Activated CD4-positive, alpha-beta T cell treated with anti-CD3 and anti-CD28 coated beads, Interleukin-2, amount 50 U/mL, for 16 hours (primary cell): ENCODE data around the gene RPS21.

Experiments
- DNase-seq: peaks from one replicate; pipeline ENCODE4 v3.0.0-alpha.2; 2020

The RPS21 gene

GRCh38 chr20:62400021-62400420 lies 13.1 kb downstream of the RPS21 start:
- no peak for DNase-seq

- no peak for DNase-seq
These were observed 13.6 kb downstream of the RPS21 start for GRCh38 chr20:62400541-62400940.

- DNase-seq: no peak
These were observed 14.5 kb downstream of the RPS21 start for GRCh38 chr20:62401331-62401779.

DNA sequence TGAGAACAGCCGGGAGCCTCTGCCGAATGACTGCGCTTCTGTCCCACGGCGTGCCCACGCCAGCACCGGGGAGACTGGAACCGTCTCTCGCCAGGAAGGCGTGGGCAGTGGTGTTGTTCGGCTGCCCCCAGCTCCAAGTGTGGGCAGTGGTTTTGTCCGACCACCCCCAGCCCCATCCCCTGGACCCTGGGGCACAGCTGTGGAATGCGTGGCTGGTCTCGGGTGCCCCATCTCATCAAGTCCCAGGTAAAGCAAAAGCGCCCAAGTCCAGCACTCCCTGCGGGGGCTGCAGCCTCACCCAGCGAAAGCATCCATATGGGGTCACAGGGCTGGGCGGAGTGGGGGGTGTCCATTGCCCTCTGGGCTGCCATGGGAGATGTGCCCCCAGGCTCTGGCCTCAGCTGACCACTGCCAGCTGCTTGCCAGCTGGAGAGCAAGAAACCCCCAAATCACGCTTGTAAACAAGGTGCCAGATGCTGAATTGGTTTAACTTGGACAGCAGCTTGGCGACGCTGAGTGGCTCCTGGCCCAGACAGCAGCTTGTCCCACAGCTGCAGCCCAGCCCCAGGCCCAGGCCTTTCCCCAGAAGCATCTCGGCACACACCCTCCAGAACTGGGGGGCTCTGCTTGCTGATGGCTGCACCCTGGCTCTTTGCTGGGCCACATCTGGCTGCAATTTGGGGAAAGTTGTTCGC lies 15.7 kb downstream of the RPS21 start:
- DNase-seq: no peak

DNA sequence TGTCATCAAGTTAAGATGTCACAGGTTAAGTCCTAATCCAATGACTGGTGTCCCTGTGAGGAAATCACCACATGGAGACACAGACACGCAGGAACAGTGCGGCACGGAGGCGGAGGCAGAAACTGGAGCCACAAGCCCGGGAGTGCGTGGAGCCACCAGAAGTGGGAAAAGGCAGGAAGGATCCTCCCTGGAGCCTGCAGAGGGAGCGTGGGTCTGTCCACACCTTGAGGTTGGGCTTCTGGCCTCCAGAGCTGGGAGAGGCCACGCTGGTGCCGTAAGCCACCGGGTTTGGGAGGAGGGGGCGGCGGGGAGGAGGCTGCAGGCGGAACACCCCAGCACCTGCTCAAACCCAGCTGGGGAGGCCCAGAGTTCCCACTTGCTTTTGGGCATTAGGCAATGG lies 16.4 kb downstream of the RPS21 start:
- no peak for DNase-seq

DNA sequence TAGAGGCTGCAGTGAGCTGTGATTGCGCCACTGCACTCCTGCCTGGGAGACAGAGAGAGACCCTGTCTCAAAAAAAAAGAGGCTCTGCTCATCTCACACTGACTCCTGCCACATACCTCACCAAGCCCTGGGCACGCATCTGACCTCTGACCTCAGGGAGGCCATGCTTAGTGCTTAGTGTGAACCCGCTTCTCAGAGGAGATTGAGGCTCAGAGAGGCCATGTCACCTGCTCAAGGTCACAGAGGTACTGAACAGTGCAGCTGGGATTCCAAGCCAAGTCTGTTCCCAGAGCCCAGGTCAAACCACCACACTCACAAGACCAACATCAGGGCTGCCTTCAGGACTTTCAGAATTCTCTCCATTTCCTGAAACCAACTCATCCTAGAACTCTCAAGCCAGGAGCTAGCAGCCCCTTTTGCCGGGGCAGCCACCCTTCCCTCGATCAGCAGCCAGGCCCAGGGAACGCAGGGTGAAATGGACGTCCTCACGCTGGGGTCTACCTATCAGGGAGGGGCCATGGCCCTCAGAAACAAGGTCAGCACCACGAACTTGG lies 17.3 kb downstream of the RPS21 start:
- DNase-seq: no peak

- no peak for DNase-seq
These were observed 17.8 kb downstream of the RPS21 start for GRCh38 chr20:62404761-62405107.

- DNase-seq: no peak
These were observed 18.4 kb downstream of the RPS21 start for GRCh38 chr20:62405108-62405980.

DNA sequence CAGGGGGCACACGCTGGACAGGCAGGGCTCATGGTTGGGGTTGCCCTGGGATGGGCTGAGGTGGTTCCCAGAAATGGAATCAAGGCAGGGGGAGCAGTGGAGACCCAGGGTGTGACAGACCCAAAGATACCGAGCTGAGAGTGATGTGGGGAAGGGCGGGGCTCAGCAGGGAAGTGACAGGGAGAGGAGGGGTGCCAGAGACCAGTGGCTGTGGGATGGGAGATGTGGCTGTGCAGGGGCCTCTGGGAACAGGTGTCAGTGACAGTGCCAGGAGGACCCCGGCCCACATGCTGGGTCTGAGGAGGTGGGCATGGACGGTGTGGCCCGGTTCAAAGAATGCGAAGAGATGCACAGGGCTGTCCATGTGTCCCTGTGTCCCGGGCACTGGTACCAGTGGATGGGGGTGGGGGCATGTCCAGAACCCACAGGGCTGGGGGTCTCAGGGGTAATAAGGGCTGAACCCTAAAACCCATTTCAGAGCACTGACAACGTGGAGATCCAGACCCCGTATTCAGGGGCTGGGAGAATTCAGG lies 19.1 kb downstream of the RPS21 start:
- no peak for DNase-seq

- no peak for DNase-seq
These were observed 19.8 kb downstream of the RPS21 start for GRCh38 chr20:62406635-62407176.

GRCh38 chr20:62407221-62407992 lies 20.5 kb downstream of the RPS21 start, which contains the start of gene CABLES2:
TSS of gene CABLES2 (minus strand) at chr20:62407285. CDS start at chr20:62407276, 9 bp downstream.
- peak; percentile 93 for DNase-seq

- no peak for DNase-seq
These were observed 21.2 kb downstream of the RPS21 start for GRCh38 chr20:62408055-62408454.

- no peak for DNase-seq
These were observed 21.7 kb downstream of the RPS21 start for GRCh38 chr20:62408640-62409039.

- DNase-seq: no peak
These were observed 22.4 kb downstream of the RPS21 start for GRCh38 chr20:62409086-62409853.

GRCh38 chr20:62409931-62410745 lies 23.2 kb downstream of the RPS21 start:
- no peak for DNase-seq

DNA sequence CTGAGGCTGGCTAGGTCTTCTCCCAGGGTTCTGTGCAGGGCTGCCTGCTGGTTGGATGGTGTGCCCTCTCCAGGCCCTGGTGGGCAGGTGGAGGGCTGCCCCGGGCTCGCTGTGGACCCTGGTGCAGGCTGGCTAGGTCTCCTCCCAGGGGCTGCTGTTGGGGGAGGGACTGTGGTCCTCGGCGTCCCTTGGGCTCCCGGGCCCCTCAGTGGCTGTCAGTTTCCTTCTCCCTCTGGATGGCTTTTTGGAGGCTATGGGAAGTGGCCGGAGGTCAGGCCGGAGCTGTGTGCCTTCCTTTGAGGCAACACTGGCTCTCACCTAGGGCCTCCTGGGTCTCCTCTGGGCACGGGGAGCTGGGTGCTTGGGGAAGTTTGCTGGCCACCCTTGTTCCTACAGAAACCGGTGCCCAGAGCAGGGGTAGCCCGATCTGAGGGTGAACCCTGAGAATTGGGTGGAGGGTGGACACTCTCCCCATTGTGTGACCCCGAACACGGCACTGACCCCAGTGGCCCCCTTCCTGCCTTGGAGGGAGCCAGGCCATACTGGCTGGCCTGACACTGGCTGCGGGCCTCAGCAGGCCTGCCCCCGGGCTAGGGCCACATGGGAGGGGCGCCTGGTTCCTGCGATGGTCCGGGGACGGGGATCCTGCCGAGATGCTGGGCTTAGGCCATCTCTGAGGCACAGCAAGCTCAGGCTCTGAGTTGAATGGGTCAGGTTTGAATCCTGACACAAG lies 24.0 kb downstream of the RPS21 start:
- DNase-seq: no peak

- no peak for DNase-seq
These were observed 24.7 kb downstream of the RPS21 start for GRCh38 chr20:62411479-62412193.

- DNase-seq: no peak
These were observed 25.5 kb downstream of the RPS21 start for GRCh38 chr20:62412194-62413024.
